DOHH2 (cell line): ENCODE measurements around the gene PELI3.

Experiments used
- H3F3A ChIP-seq: fragments of 200-600 bp; sonication (generic), shearing (Covaris generic); 2 replicates; pipeline ENCODE4 v1.6.0; 2016; ENCODE audit warnings: antibody characterized with exemption, mild to moderate bottlenecking; ENCODE audit not compliant: control insufficient read depth, insufficient read depth
- H3K27ac ChIP-seq: fragments of 200-600 bp; sonication (generic); 2 replicates; pipeline ENCODE4 v1.5.1; 2014; ENCODE audit warnings: low read depth, mild to moderate bottlenecking, low read length, moderate library complexity
- H3K27me3 ChIP-seq: fragments of 200-600 bp; sonication (generic); 2 replicates; pipeline ENCODE4 v1.6.1; 2014; ENCODE audit warnings: mild to moderate bottlenecking, low read length, mixed read lengths; ENCODE audit not compliant: control insufficient read depth
- H3K36me3 ChIP-seq: fragments of 200-600 bp; sonication (generic); 2 replicates; pipeline ENCODE4 v1.6.1; 2014; ENCODE audit warnings: mild to moderate bottlenecking, low read length, moderate library complexity, mixed read lengths; ENCODE audit not compliant: control insufficient read depth
- H3K4me1 ChIP-seq: fragments of 200-600 bp; sonication (generic); 2 replicates; pipeline ENCODE4 v1.6.1; 2014; ENCODE audit warnings: mild to moderate bottlenecking, low read length, mixed read lengths; ENCODE audit not compliant: control insufficient read depth
- H3K4me2 ChIP-seq: fragments of 200-600 bp; sonication (generic); 2 replicates; pipeline ENCODE4 v1.6.0; 2014; ENCODE audit warnings: mild to moderate bottlenecking, low read length, moderate library complexity
- H3K4me3 ChIP-seq: fragments of 200-600 bp; sonication (generic); 2 replicates; pipeline ENCODE4 v1.5.1; 2014; ENCODE audit warnings: mild to moderate bottlenecking, low read length, mixed read lengths
- H3K79me2 ChIP-seq: fragments of 200-600 bp; sonication (generic); 2 replicates; pipeline ENCODE4 v1.6.1; 2014; ENCODE audit warnings: mild to moderate bottlenecking, low read length, mixed read lengths; ENCODE audit not compliant: control insufficient read depth
- H3K9me2 ChIP-seq: fragments of 200-600 bp; sonication (generic); replicated peaks from 2 replicates; pipeline ENCODE4 v1.6.1; 2014; ENCODE audit warnings: mild to moderate bottlenecking, low read length, mixed read lengths; ENCODE audit not compliant: control insufficient read depth
- H3K9me3 ChIP-seq: fragments of 200-600 bp; sonication (generic); 2 replicates; pipeline ENCODE4 v1.6.1; 2014; ENCODE audit warnings: antibody characterized with exemption, low read length, mixed read lengths; ENCODE audit not compliant: control insufficient read depth, insufficient read depth
- H4K20me1 ChIP-seq: fragments of 200-600 bp; sonication (generic); 2 replicates; pipeline ENCODE4 v1.6.0; 2014; ENCODE audit warnings: low read depth, mild to moderate bottlenecking, antibody characterized with exemption, low read length, moderate library complexity; ENCODE audit not compliant: control insufficient read depth, insufficient read depth
- CTCF ChIP-seq: fragments of 200-600 bp; sonication (generic); IDR thresholded peaks from one replicate; pipeline ENCODE4 v1.5.1; 2014; ENCODE audit warnings: antibody characterized with exemption, mild to moderate bottlenecking, low read depth, low read length; ENCODE audit not compliant: poor library complexity, severe bottlenecking
- EZH2phosphoT487 ChIP-seq: fragments of 200-600 bp; sonication (generic); IDR thresholded peaks from 2 replicates; pipeline ENCODE4 v1.6.1; 2017; ENCODE audit warnings: borderline replicate concordance, mild to moderate bottlenecking, antibody characterized with exemption, low read length, moderate library complexity, mixed read lengths

The PELI3 gene

DNA sequence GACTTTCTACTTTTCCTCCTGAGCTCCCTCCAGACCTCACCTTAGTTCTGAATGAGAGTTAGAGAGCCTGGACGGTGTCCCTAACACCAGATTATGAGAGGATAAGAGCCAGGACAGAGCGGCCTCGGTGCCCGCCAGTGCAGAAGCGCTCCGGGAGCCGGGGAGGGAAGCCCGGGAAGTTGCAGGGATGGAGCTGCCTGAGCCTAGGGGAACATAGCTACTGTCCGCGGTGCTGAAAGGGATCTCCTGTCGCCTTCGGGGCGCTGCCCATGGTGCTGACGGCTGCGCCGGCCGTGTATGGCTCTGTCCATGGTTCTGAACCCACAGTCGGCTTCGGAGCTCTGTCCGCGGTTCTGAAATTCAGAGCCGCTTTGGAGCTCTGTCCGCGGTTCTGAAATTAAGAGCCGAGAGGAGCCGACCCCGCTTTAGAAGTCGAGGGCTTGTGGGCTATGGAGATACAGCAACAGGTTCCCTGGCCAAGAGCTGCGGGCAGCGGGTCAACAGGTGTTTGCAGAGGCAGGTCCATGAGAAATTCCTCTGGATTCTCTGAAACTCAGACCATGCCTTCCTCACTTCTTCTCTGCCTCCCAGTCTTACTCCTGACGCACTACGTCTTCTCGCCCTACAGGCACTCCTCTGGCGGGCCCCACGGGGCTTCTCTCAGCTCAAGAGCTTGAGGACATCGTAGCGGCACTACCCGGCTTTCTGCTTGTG, 45.1 kb upstream of the PELI3 start:
- Histone ChIP-seq H3F3A (no peaks in the 10 kb centered on the region), H4K20me1 (no peaks in the 10 kb centered on the region), H3K27ac (no peak overlapping the region), H3K79me2 (no peaks in the 10 kb centered on the region), H3K4me3 (no peak overlapping the region), H3K4me2 (no peak overlapping the region), H3K27me3 (peaks cover 18% of the 10 kb centered on the region), H3K9me2 (no peaks in the 10 kb centered on the region), H3K4me1 (no peaks in the 10 kb centered on the region), H3K9me3 (no peaks in the 10 kb centered on the region), H3K36me3 (no peaks in the 10 kb centered on the region)
- TF ChIP-seq EZH2phosphoT487 (no peak), CTCF (no peak)

GRCh38 chr11:66426314-66426713, 40.4 kb upstream of the PELI3 start:
- no peaks in the 10 kb centered on the region for H3K79me2 ChIP-seq
- no peak overlapping the region for H3K27ac ChIP-seq
- no peaks in the 10 kb centered on the region for H3K9me2 ChIP-seq
- H3K4me1 ChIP-seq, result no peaks in the 10 kb centered on the region
- no peaks in the 10 kb centered on the region for H4K20me1 ChIP-seq
- no peaks in the 10 kb centered on the region for H3K36me3 ChIP-seq
- H3K4me3 ChIP-seq, result no peak overlapping the region
- no peaks in the 10 kb centered on the region for H3F3A ChIP-seq
- no peaks in the 10 kb centered on the region for H3K9me3 ChIP-seq
- TF ChIP-seq EZH2phosphoT487 (no peak), CTCF (no peak)
- H3K4me2 ChIP-seq, result no peak overlapping the region
- no peaks in the 10 kb centered on the region for H3K27me3 ChIP-seq

DNA sequence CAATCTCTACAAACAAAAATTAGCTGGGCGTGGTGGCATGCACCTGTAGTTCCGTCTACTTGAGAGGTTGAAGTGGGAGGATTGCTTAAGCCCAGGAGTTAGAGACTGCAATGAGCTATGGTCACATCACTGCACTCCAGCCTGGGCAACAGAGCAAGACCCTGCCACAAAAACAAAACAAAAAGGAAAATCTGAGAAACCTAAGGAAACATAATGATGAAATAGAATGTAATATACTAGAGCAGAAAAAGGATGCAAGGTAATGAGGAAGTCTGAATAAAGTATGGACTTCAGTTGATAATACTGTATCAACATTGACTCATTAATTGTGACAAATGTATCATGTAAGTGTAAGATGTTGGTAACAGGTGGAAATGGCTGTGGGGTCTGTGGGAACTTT, 37.8 kb upstream of the PELI3 start:
- Histone ChIP-seq H3K9me3 (no peaks in the 10 kb centered on the region), H3K4me2 (no peak overlapping the region), H3K27ac (no peak overlapping the region), H3K27me3 (no peaks in the 10 kb centered on the region), H3K4me1 (no peaks in the 10 kb centered on the region), H4K20me1 (no peaks in the 10 kb centered on the region), H3K36me3 (no peaks in the 10 kb centered on the region), H3K4me3 (no peak overlapping the region), H3F3A (0 out of 2 replicates have a peak, but pooled peaks cover 3% of the 10 kb centered on the region), H3K79me2 (no peaks in the 10 kb centered on the region), H3K9me2 (no peaks in the 10 kb centered on the region)
- TF ChIP-seq EZH2phosphoT487 (no peak), CTCF (no peak)
